ENCODE data around the gene SYNGR2. TPM values are rescaled to one million over a fixed set of nuclear protein-coding genes. Genes with fewer than 3 reads are reported as not detected.

SYNGR2 gene
- total and polyA plus RNA-seq, 2 donors (not counting 3 experiments of a cell fraction or from before 2014, with no cell fraction given): 65.9 to 281 TPM

DNA sequence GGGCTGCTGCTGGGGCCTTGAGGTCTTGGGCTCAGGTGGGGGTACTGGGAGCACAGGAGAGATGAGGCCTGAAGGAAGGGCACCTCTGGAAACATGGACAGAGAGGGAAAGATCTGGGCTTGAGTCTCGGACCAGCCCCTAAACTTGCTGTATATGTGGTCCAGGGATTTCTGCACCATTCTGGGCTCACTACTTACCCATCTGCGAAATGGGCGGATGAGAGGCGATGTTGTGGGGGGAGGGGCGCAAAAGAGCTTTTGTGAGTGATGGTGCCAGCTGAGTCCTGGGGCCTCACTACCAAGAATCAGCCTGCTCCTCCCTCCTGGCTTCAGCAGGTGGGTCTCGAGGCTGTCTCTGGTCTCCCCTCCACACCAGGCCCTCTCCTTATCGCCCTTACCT, 21.9 kb upstream of the SYNGR2 start:
- dilution Hi-C loops (cut with MboI; ENCODE audit: extremely low pct_ligation_motif_present, low sequenced_read_pairs): no loop called here
- intact Hi-C loops (cut with micrococcal nuclease): no loop called here

DNA sequence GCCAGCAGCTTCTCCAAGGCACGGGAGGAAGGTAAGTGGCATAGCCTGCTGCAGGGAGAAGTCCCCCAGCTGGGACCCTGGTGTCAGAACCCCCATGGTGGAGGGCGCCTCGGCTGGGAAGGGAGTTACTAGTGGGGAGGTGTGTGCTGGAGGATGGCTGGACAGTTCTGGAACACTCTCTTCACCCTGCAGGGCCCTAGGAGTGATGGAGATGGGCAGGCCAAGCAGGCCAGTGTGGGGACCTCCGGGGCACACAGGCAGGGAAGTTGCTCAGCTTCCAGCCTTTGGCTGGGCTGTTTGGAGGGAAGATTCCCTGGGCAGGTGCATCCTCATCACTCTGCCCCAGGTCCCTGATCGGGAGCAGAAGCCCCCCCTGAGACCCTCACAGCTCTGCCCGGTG, 21.5 kb upstream of the SYNGR2 start:
- DNase-seq (ENCODE audit: low read depth, low spot score) (no peak), FAIRE-seq (no peak)
- no peak for TF ChIP-seq JUN (IDR thresholded peaks at IDR 0.05; ENCODE audit: borderline replicate concordance, insufficient read depth, insufficient read length, low read depth)
- no peak for TF ChIP-seq POLR2AphosphoS5 (IDR thresholded peaks at IDR 0.05; ENCODE audit: insufficient read depth, low read depth, low read length)
- TF ChIP-seq, protein P1, sequence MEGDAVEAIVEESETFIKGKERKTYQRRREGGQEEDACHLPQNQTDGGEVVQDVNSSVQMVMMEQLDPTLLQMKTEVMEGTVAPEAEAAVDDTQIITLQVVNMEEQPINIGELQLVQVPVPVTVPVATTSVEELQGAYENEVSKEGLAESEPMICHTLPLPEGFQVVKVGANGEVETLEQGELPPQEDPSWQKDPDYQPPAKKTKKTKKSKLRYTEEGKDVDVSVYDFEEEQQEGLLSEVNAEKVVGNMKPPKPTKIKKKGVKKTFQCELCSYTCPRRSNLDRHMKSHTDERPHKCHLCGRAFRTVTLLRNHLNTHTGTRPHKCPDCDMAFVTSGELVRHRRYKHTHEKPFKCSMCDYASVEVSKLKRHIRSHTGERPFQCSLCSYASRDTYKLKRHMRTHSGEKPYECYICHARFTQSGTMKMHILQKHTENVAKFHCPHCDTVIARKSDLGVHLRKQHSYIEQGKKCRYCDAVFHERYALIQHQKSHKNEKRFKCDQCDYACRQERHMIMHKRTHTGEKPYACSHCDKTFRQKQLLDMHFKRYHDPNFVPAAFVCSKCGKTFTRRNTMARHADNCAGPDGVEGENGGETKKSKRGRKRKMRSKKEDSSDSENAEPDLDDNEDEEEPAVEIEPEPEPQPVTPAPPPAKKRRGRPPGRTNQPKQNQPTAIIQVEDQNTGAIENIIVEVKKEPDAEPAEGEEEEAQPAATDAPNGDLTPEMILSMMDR (IDR thresholded peaks at IDR 0.05; ENCODE audit: extremely low read depth in 1 of 2, insufficient read depth in 1 of 2, low read depth in 1 of 2, low read length in 2 of 2): no peak
- TF ChIP-seq GATA2 (IDR thresholded peaks at IDR 0.05; ENCODE audit: insufficient read depth, insufficient read length, low read depth, low read length): no peak
- no peak for TF ChIP-seq POLR2A (IDR thresholded peaks at IDR 0.05; ENCODE audit: low read depth, low read length)
- TF ChIP-seq, protein P2, sequence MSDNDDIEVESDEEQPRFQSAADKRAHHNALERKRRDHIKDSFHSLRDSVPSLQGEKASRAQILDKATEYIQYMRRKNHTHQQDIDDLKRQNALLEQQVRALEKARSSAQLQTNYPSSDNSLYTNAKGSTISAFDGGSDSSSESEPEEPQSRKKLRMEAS (IDR thresholded peaks at IDR 0.05; ENCODE audit: insufficient read depth, insufficient read length): no peak
- no peak for TF ChIP-seq MYC (IDR thresholded peaks at IDR 0.05; ENCODE audit: low read depth, low read length)
- TF ChIP-seq FOS (IDR thresholded peaks at IDR 0.05; ENCODE audit: borderline replicate concordance, insufficient read depth, low read length): no peak
- no peak for TF ChIP-seq EZH2 (IDR thresholded peaks at IDR 0.05; ENCODE audit: borderline replicate concordance, low read depth, low read length, severe bottlenecking)
- no TSS peak for BruUV-seq (replicated peaks)
- ChIA-PET POLR2A (no interaction called here), CTCF (no interaction called here)
- no peak overlapping the region for H3K4me3 ChIP-seq (replicated peaks in 1 of 3; ENCODE audit: insufficient read depth in 1 of 3, low read depth in 1 of 3, low read length in 3 of 3)
- no peak overlapping the region for H3K4me2 ChIP-seq (ENCODE audit: insufficient read depth, low read length)
- H3K79me2 ChIP-seq (ENCODE audit: control insufficient read depth, insufficient read depth, low read length): no peaks in the 10 kb centered on the region
- peaks cover 15% of the 10 kb centered on the region for H3K4me1 ChIP-seq (ENCODE audit: control insufficient read depth, extremely low read depth, insufficient read depth, low read length)
- no peaks in the 10 kb centered on the region for H4K20me1 ChIP-seq (replicated peaks; ENCODE audit: control insufficient read depth, extremely low read depth, insufficient read depth, low read length)
- no peak overlapping the region for H2AFZ ChIP-seq (ENCODE audit: low read depth, low read length)
- H3K36me3 ChIP-seq (ENCODE audit: control insufficient read depth in 2 of 2, extremely low read depth in 1 of 2, insufficient read depth in 2 of 2, low read length in 2 of 2): no peaks in the 10 kb centered on the region
- dilution Hi-C loops (cut with MboI; ENCODE audit: extremely low pct_ligation_motif_present, low sequenced_read_pairs): no loop called here
- intact Hi-C loops (cut with micrococcal nuclease): no loop called here
- no peaks in the 10 kb centered on the region for H3K9me3 ChIP-seq (replicated peaks; ENCODE audit: control insufficient read depth, insufficient read depth, low read length)
- H3K27me3 ChIP-seq (ENCODE audit: control insufficient read depth in 2 of 2, insufficient read depth in 2 of 2, low read length in 2 of 2): no peaks in the 10 kb centered on the region
- no peaks in the 10 kb centered on the region for H3K9me1 ChIP-seq (replicated peaks; ENCODE audit: control insufficient read depth, extremely low read depth, insufficient read depth, low read length)
- no peak overlapping the region for H3K27ac ChIP-seq (ENCODE audit: insufficient read depth, low read depth, low read length)
- no peak overlapping the region for H3K9ac ChIP-seq (replicated peaks; ENCODE audit: extremely low read depth, insufficient read depth, low read length)

More for the DNA sequence above, 21.9 kb upstream of the SYNGR2 start:
- CTCF ChIA-PET: no interaction called here
- Histone ChIP-seq H3K79me2 (ENCODE audit: control insufficient read depth, insufficient read depth, low read length) (no peaks in the 10 kb centered on the region), H4K20me1 (replicated peaks; ENCODE audit: control insufficient read depth, extremely low read depth, insufficient read depth, low read length) (no peaks in the 10 kb centered on the region), H2AFZ (ENCODE audit: low read depth, low read length) (no peak overlapping the region), H3K27ac (ENCODE audit: insufficient read depth, low read depth, low read length) (no peak overlapping the region), H3K36me3 (ENCODE audit: control insufficient read depth in 2 of 2, extremely low read depth in 1 of 2, insufficient read depth in 2 of 2, low read length in 2 of 2) (no peaks in the 10 kb centered on the region), H3K27me3 (ENCODE audit: control insufficient read depth in 2 of 2, insufficient read depth in 2 of 2, low read length in 2 of 2) (no peaks in the 10 kb centered on the region), H3K4me2 (ENCODE audit: insufficient read depth, low read length) (no peak overlapping the region), H3K9me3 (replicated peaks; ENCODE audit: control insufficient read depth, insufficient read depth, low read length) (no peaks in the 10 kb centered on the region), H3K9ac (replicated peaks; ENCODE audit: extremely low read depth, insufficient read depth, low read length) (no peak overlapping the region), H3K4me3 (replicated peaks in 1 of 3; ENCODE audit: insufficient read depth in 1 of 3, low read depth in 1 of 3, low read length in 3 of 3) (no peak overlapping the region), H3K9me1 (replicated peaks; ENCODE audit: control insufficient read depth, extremely low read depth, insufficient read depth, low read length) (no peaks in the 10 kb centered on the region), H3K4me1 (ENCODE audit: control insufficient read depth, extremely low read depth, insufficient read depth, low read length) (peaks cover 15% of the 10 kb centered on the region)
- POLR2A ChIA-PET: no interaction called here
- no TSS peak for BruUV-seq (replicated peaks)
- FAIRE-seq: no peak
- TF ChIP-seq, protein P2 (IDR thresholded peaks at IDR 0.05; ENCODE audit: insufficient read depth, insufficient read length): no peak
- TF ChIP-seq, protein P1 (IDR thresholded peaks at IDR 0.05; ENCODE audit: extremely low read depth in 1 of 2, insufficient read depth in 1 of 2, low read depth in 1 of 2, low read length in 2 of 2): no peak
- TF ChIP-seq EZH2 (IDR thresholded peaks at IDR 0.05; ENCODE audit: borderline replicate concordance, low read depth, low read length, severe bottlenecking) (no peak), POLR2AphosphoS5 (IDR thresholded peaks at IDR 0.05; ENCODE audit: insufficient read depth, low read depth, low read length) (no peak), FOS (IDR thresholded peaks at IDR 0.05; ENCODE audit: borderline replicate concordance, insufficient read depth, low read length) (no peak), MYC (IDR thresholded peaks at IDR 0.05; ENCODE audit: low read depth, low read length) (no peak)
- DNase-seq (ENCODE audit: low read depth, low spot score): no peak

Data from endothelial cell of umbilical vein (primary cell).